Right lobe of liver (tissue), 4 donors: ENCODE data around the gene DYNLT5.
"Not testable (repeated sequence)": the region's sequence is repeated elsewhere in the genome, so short reads cannot be mapped to it uniquely, and the experiment has no call there.

Experiments used
- CTCF ChIP-seq, 4 donors: fragments of 200-600 bp in 3 of 4; fragments of 450-650 bp in 1 of 4; IDR thresholded peaks; one replicate each; pipeline versions ENCODE4 v1.5.1 to v1.8.0; 2016 to 2022; ENCODE audit warnings: antibody characterized with exemption in 4 of 4, mild to moderate bottlenecking in 2 of 4
- POLR2A ChIP-seq: fragments of 450-650 bp; IDR thresholded peaks from one replicate; pipeline ENCODE4 v1.6.1; 2017; ENCODE audit warnings: antibody characterized with exemption, mild to moderate bottlenecking
- donor health status: DM: no; HTN: no; CAD: no.
- donor health status: DM: no; HTN: no; CAD: no.
- donor health status: DM: no; HTN: yes; CAD: no.

GRCh38 chr1:66728716-66729115 lies 23.5 kb upstream of the DYNLT5 start:
- not testable (repeated sequence) for TF ChIP-seq CTCF (IDR thresholded peaks at IDR 0.05); POLR2A
